GM12891 (cell line): Measurements from ENCODE around the gene S100PBP.

Experiments used
- PAX5 ChIP-seq: IDR thresholded peaks from 2 replicates; pipeline ENCODE4 v1.6.1; 2011; ENCODE audit warnings: low read length, moderate library complexity, mild to moderate bottlenecking; ENCODE audit not compliant: insufficient read depth, severe bottlenecking
- POLR2A ChIP-seq: IDR thresholded peaks from 2 replicates; pipeline ENCODE4 v1.6.1; 2011; ENCODE audit warnings: low read depth, low read length, control low read depth
- POLR2AphosphoS5 ChIP-seq: IDR thresholded peaks from 2 replicates; pipeline ENCODE4 v1.6.1; 2011; ENCODE audit warnings: low read depth, low read length, control low read depth
- POU2F2 ChIP-seq: IDR thresholded peaks from 2 replicates; pipeline ENCODE4 v1.6.1; 2011; ENCODE audit warnings: low read depth, mild to moderate bottlenecking, control low read depth, low read length, moderate library complexity
- SPI1 ChIP-seq: IDR thresholded peaks from 2 replicates; pipeline ENCODE4 v1.6.1; 2011; ENCODE audit warnings: low read depth, low read length, control low read depth
- TAF1 ChIP-seq: IDR thresholded peaks from 2 replicates; pipeline ENCODE4 v1.6.1; 2011; ENCODE audit warnings: low read depth, low read length, control low read depth

- TF ChIP-seq POLR2A (no peak), TAF1 (no peak), POLR2AphosphoS5 (no peak), PAX5 (no peak), SPI1 (no peak), POU2F2 (no peak)
These were observed 32.6 kb upstream of the S100PBP start for GRCh38 chr1:32784817-32785216.
